Kidney (tissue), 22 donors: ENCODE data around the gene HSPH1. TPM values are rescaled to one million over a fixed set of nuclear protein-coding genes. Genes with fewer than 3 reads are reported as not detected.

Source experiments
- DNase-seq, 5 donors: peaks; one replicate each; pipeline ENCODE4 v3.0.0-alpha.2; 2013 to 2020
- FAIRE-seq: peaks from 2 replicates; lab custom pipeline; 2012; peaks lifted over from hg19 to GRCh38; lab: Jason Lieb, UNC
- H3K27ac ChIP-seq, 2 donors: one replicate each; pipeline ENCODE4 v1.7.0; 2013; ENCODE audit warnings: low read depth in 2 of 2, low read length in 2 of 2, inconsistent platforms in 1 of 2
- H3K27me3 ChIP-seq: one replicate; pipeline ENCODE4 v1.7.1; 2013; ENCODE audit warnings: low read length, inconsistent platforms; ENCODE audit not compliant: control insufficient read depth, insufficient read depth
- H3K36me3 ChIP-seq, 3 donors: one replicate each; pipeline versions ENCODE4 v1.7.0 to v1.7.1; 2013; ENCODE audit warnings: low read length in 3 of 3, control low read depth in 1 of 3, inconsistent platforms in 1 of 3; ENCODE audit not compliant: insufficient read depth in 3 of 3, control insufficient read depth in 2 of 3
- H3K4me1 ChIP-seq, 3 donors: one replicate each; pipeline versions ENCODE4 v1.7.0 to v1.7.1; 2013; ENCODE audit warnings: low read length in 3 of 3, inconsistent platforms in 1 of 3, low read depth in 1 of 3; ENCODE audit not compliant: control insufficient read depth in 2 of 3, insufficient read depth in 2 of 3
- H3K4me3 ChIP-seq, 3 donors: one replicate each; pipeline versions ENCODE4 v1.7.0 to v1.8.1; 2013; ENCODE audit warnings: low read length in 3 of 3, control low read depth in 1 of 3, inconsistent platforms in 1 of 3
- H3K9ac ChIP-seq, 3 donors: one replicate each; pipeline versions ENCODE4 v1.7.0 to v1.7.1; 2013; ENCODE audit warnings: low read length in 3 of 3, control low read depth in 1 of 3, inconsistent platforms in 1 of 3
- H3K9me3 ChIP-seq, 3 donors: one replicate each; pipeline versions ENCODE4 v1.7.0 to v1.7.1; 2013; ENCODE audit warnings: low read length in 3 of 3, control low read depth in 1 of 3, inconsistent platforms in 1 of 3; ENCODE audit not compliant: control insufficient read depth in 2 of 3, insufficient read depth in 1 of 3
- intact Hi-C: fragments of 100-400 bp; cut with DNase I; formaldehyde crosslinking; loops from one replicate; pipeline ENCODE4 v1.11.1; 2022
- long read RNA-seq, 10 donors: library from polyadenylated mRNA in 1 of 10; unstranded in 1 of 10; transcript quantifications; one replicate each; pipeline ENCODE4 v2.0.0 and lab custom pipeline, GENCODE V29; 2021 to 2026
- polyA plus RNA-seq: library from polyadenylated mRNA; stranded (reverse); fragments of 350-450 nt; fragmentation: Illumina TruSeq; extraction: RNeasy Lipid Tissue Mini Kit (QIAGEN cat#74804); gene quantifications from one replicate; pipeline ENCODE4 v1.2.3, GENCODE V29; 2014; ENCODE audit warnings: low read depth, low replicate concordance; ENCODE audit not compliant: insufficient read depth
- total RNA-seq: library from RNA; stranded (reverse); fragmentation: NEBNext Ultra II Directional; extraction: Animal tissue kit (Norgen Biotek cat#: 25700); gene quantifications from one replicate; pipeline ENCODE4 v1.2.1, GENCODE V29; 2021
- TF ChIP-seq, protein P1 (sequence below): IDR thresholded peaks from 3 replicates; pipeline ENCODE4 v1.5.1; 2012; ENCODE audit warnings: mild to moderate bottlenecking, moderate library complexity, borderline replicate concordance; ENCODE audit not compliant: insufficient read depth; ENCODE audit errors: extremely low read depth
- donor health status: control.
- donor health status: control.
- donor health status: control.
- donor health status: control.
- donor health status: control.
- donor health status: DM: yes; HTN: yes; CAD: no.
- donor health status: Normal renal cell carcinoma (clear cell type).

Gene HSPH1
- 46.2 TPM for total RNA-seq
- polyA plus RNA-seq = 66.2 TPM
- long read RNA-seq, donor 1, full-length matches to known transcripts = 7 of 18 reads
- long read RNA-seq, donor 1, partial matches to known transcripts = 11 of 18 reads
- long read RNA-seq, donor 1, other reads (novel, unspliced or antisense) = 0 of 18 reads
- long read RNA-seq, donor 2, full-length matches to known transcripts = 2 of 7 reads
- long read RNA-seq, donor 2, partial matches to known transcripts = 5 of 7 reads
- long read RNA-seq, donor 2, other reads (novel, unspliced or antisense) = 0 of 7 reads
- long read RNA-seq, donor 3, full-length matches to known transcripts = 9 of 15 reads
- long read RNA-seq, donor 3, partial matches to known transcripts = 6 of 15 reads
- long read RNA-seq, donor 3, other reads (novel, unspliced or antisense) = 0 of 15 reads
- long read RNA-seq, donor 4, full-length matches to known transcripts = 17 of 17 reads
- long read RNA-seq, donor 4, partial matches to known transcripts = 0 of 17 reads
- long read RNA-seq, donor 4, other reads (novel, unspliced or antisense) = 0 of 17 reads
- long read RNA-seq, donor 5 = 0 reads
- long read RNA-seq, donor 6, full-length matches to known transcripts = 4 of 13 reads
- long read RNA-seq, donor 6, partial matches to known transcripts = 9 of 13 reads
- long read RNA-seq, donor 6, other reads (novel, unspliced or antisense) = 0 of 13 reads
- long read RNA-seq, donor 7, full-length matches to known transcripts = 35 of 60 reads
- long read RNA-seq, donor 7, partial matches to known transcripts = 21 of 60 reads
- long read RNA-seq, donor 7, other reads (novel, unspliced or antisense) = 4 of 60 reads
- long read RNA-seq, donor 8, full-length matches to known transcripts = 2 of 2 reads
- long read RNA-seq, donor 8, partial matches to known transcripts = 0 of 2 reads
- long read RNA-seq, donor 8, other reads (novel, unspliced or antisense) = 0 of 2 reads
- long read RNA-seq, donor 9, full-length matches to known transcripts = 5 of 5 reads
- long read RNA-seq, donor 9, partial matches to known transcripts = 0 of 5 reads
- long read RNA-seq, donor 9, other reads (novel, unspliced or antisense) = 0 of 5 reads
- long read RNA-seq, donor 10, full-length matches to known transcripts = 9 of 14 reads
- long read RNA-seq, donor 10, partial matches to known transcripts = 5 of 14 reads
- long read RNA-seq, donor 10, other reads (novel, unspliced or antisense) = 0 of 14 reads

GRCh38 chr13:31161557-31162150, at the start of gene HSPH1:
HSPH1 (minus strand) TSS chr13:31161904; CDS start chr13:31161582, 322 bp downstream.
- TF ChIP-seq, protein P1, sequence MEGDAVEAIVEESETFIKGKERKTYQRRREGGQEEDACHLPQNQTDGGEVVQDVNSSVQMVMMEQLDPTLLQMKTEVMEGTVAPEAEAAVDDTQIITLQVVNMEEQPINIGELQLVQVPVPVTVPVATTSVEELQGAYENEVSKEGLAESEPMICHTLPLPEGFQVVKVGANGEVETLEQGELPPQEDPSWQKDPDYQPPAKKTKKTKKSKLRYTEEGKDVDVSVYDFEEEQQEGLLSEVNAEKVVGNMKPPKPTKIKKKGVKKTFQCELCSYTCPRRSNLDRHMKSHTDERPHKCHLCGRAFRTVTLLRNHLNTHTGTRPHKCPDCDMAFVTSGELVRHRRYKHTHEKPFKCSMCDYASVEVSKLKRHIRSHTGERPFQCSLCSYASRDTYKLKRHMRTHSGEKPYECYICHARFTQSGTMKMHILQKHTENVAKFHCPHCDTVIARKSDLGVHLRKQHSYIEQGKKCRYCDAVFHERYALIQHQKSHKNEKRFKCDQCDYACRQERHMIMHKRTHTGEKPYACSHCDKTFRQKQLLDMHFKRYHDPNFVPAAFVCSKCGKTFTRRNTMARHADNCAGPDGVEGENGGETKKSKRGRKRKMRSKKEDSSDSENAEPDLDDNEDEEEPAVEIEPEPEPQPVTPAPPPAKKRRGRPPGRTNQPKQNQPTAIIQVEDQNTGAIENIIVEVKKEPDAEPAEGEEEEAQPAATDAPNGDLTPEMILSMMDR = no peak
- intact Hi-C loops = no loop called here

DNA sequence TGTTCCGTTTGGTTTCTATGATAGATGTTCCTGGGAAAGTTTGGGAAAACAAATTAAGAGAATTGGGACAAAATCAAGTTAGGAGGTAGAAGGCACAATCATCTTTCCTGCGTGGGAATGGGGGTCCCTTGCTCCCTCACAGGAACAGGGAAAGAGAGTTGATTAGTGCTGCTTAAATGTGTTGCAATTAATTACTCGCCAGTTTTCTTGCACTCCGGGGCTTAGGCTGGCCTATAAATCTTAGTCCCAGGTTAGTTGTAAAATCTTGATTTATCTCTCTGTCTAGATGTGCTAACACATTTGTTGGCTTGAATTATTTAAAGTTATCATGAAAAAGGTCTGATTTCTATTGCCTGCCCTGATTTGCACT, 48.1 kb upstream of the HSPH1 start:
- no peaks in the 10 kb centered on the region for H3K9me3 ChIP-seq
- no peak overlapping the region for H3K4me3 ChIP-seq
- TF ChIP-seq, protein P1 = no peak
- H3K27ac ChIP-seq = no peak overlapping the region
- peaks cover 0 to 8% (median 6%) of the 10 kb centered on the region in 3 donors for H3K4me1 ChIP-seq
- H3K9ac ChIP-seq = no peak overlapping the region
- intact Hi-C loops = no loop called here
- no peaks in the 10 kb centered on the region for H3K36me3 ChIP-seq
- DNase-seq = peak in 2 of 5 donors; percentile 69 to 70
- no peaks in the 10 kb centered on the region for H3K27me3 ChIP-seq
- no peak for FAIRE-seq

More at GRCh38 chr13:31161557-31162150, at the start of gene HSPH1:
- no peaks in the 10 kb centered on the region for H3K36me3 ChIP-seq
- H3K4me3 ChIP-seq = peak within 1 kb of the TSS; percentile 77 to 99 (median 88)
- no peaks in the 10 kb centered on the region for H3K27me3 ChIP-seq
- peak within 1 kb of the TSS; percentile 99 to 100 for H3K27ac ChIP-seq
- H3K9me3 ChIP-seq = no peaks in the 10 kb centered on the region
- H3K9ac ChIP-seq = peak within 1 kb of the TSS; percentile 98 to 99 (median 98)
- DNase-seq (peak; percentile 98 to 99 (median 99)), FAIRE-seq (peak; percentile 94)
- H3K4me1 ChIP-seq = peaks cover 0 to 14% (median 2%) of the 10 kb centered on the region in 3 donors

DNA sequence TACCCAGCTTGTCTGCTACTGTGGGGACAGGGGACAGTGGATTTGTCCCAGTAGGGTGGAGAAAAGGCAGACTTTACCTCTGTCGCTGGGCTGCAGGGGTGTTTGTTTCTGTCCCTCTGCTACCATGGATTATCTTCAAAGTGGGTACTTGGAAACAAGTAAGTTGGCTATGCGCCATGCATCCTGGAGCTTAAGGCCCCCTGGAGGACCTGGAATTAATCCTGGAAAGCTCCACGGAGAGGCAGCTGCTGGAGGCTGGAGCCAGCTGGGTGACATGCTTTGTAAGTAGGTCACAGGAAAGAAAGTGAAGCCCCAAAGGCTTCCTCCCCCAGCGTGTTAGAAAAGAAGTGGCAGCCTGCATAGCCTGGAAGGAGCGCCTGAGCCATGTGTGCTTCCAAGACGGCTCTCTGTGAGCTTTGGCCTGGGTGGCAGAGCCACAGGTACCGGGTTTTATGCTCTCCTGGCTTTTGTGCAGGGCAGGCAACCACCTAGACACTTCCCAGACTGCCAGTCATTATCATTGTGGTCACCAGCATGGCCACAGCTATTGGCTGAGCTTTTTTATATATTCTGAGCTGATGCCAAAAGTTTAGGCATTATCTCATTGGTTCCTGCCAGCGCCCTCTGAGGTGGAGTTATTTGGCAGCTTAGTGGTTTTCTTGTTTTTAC, 47.6 kb upstream of the HSPH1 start:
- Histone ChIP-seq H3K4me3 (no peak overlapping the region), H3K36me3 (no peaks in the 10 kb centered on the region), H3K27ac (no peak overlapping the region), H3K27me3 (no peaks in the 10 kb centered on the region), H3K9me3 (no peaks in the 10 kb centered on the region), H3K9ac (no peak overlapping the region), H3K4me1 (peaks cover 0 to 8% (median 6%) of the 10 kb centered on the region in 3 donors)
- DNase-seq (peak in 4 of 5 donors; percentile 63 to 85 (median 74)), FAIRE-seq (no peak)
- TF ChIP-seq, protein P1 = no peak
- intact Hi-C loops = no loop called here
